OCI-LY1 (cell line): ENCODE data around the gene TMEM95.

Experiments used
- EZH2 ChIP-seq: fragments of 200-600 bp; sonication (generic), shearing (Covaris generic); IDR thresholded peaks from 2 replicates; pipeline ENCODE4 v1.8.0; 2017; ENCODE audit warnings: borderline replicate concordance, mixed run types, mild to moderate bottlenecking, antibody characterized with exemption, low read length, moderate library complexity, mixed read lengths
- TF ChIP-seq, protein P1 (sequence below): fragments of 200-600 bp; sonication (generic), shearing (Covaris generic); IDR thresholded peaks from 2 replicates; pipeline ENCODE4 v1.5.1; 2017; ENCODE audit warnings: mild to moderate bottlenecking, antibody characterized with exemption, low read length, moderate library complexity, mixed read lengths

DNA sequence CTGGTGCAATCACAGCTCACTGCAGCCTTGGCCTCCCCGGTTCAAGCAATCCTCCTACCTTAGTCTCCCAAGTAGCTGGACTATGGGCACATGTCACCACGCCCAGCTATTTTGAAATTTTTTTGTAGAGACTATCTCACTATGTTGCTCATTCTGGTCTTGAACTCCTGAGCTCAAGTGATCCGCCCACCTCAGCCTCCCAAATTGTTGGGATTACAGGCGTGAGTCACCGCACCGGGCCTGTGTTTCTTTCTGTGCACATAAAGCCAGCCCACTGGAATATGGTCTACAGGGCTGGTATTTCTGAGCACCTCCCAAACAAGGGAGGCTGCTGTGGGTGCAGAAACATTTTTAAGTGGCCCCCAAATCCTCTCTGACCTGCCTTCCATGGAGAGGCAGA lies 8.4 kb downstream of the TMEM95 start:
- TF ChIP-seq, protein P1, sequence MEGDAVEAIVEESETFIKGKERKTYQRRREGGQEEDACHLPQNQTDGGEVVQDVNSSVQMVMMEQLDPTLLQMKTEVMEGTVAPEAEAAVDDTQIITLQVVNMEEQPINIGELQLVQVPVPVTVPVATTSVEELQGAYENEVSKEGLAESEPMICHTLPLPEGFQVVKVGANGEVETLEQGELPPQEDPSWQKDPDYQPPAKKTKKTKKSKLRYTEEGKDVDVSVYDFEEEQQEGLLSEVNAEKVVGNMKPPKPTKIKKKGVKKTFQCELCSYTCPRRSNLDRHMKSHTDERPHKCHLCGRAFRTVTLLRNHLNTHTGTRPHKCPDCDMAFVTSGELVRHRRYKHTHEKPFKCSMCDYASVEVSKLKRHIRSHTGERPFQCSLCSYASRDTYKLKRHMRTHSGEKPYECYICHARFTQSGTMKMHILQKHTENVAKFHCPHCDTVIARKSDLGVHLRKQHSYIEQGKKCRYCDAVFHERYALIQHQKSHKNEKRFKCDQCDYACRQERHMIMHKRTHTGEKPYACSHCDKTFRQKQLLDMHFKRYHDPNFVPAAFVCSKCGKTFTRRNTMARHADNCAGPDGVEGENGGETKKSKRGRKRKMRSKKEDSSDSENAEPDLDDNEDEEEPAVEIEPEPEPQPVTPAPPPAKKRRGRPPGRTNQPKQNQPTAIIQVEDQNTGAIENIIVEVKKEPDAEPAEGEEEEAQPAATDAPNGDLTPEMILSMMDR = no peak
- no peak for TF ChIP-seq EZH2
